DND-41 (cell line): Measurements from ENCODE around the gene BRK1.

Experiments
- EZH2 ChIP-seq: IDR thresholded peaks from 3 replicates; pipeline ENCODE4 v1.6.1; 2012; ENCODE audit warnings: borderline replicate concordance, low read depth, mild to moderate bottlenecking, moderate library complexity, low read length, inconsistent platforms; ENCODE audit not compliant: severe bottlenecking
- TF ChIP-seq, protein P1 (sequence below): IDR thresholded peaks from 2 replicates; pipeline ENCODE4 v1.5.1; 2012; ENCODE audit warnings: borderline replicate concordance, low read length, moderate library complexity, mild to moderate bottlenecking; ENCODE audit not compliant: poor library complexity, severe bottlenecking; ENCODE audit errors: extremely low read depth

DNA sequence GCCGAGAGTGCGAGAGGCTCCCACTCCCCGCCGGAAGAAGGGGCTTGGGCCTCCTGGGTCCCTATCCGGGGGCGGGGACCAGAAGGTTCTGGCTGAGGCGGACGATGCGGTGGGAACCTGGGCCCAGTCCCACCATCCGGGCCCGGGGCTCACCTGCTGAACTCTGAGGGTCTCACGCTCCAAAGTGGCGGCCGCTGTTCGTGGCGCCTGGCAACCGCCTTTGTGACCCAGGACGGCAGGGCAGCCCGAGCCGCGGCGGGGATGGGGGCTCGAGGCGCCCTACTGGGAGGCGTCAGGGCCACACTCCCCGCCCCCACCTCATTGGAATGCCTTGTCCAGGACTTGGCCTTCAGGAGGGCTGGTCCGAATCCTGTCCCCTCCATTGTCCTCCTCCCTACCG, 7.4 kb upstream of the BRK1 start, which contains the start of gene FANCD2OS:
- TF ChIP-seq, protein P1, sequence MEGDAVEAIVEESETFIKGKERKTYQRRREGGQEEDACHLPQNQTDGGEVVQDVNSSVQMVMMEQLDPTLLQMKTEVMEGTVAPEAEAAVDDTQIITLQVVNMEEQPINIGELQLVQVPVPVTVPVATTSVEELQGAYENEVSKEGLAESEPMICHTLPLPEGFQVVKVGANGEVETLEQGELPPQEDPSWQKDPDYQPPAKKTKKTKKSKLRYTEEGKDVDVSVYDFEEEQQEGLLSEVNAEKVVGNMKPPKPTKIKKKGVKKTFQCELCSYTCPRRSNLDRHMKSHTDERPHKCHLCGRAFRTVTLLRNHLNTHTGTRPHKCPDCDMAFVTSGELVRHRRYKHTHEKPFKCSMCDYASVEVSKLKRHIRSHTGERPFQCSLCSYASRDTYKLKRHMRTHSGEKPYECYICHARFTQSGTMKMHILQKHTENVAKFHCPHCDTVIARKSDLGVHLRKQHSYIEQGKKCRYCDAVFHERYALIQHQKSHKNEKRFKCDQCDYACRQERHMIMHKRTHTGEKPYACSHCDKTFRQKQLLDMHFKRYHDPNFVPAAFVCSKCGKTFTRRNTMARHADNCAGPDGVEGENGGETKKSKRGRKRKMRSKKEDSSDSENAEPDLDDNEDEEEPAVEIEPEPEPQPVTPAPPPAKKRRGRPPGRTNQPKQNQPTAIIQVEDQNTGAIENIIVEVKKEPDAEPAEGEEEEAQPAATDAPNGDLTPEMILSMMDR, result no peak
- TF ChIP-seq EZH2, result no peak
